Right renal cortex interstitium (tissue), 3 donors: ENCODE data around the gene MMP20. TPM values are rescaled to one million over a fixed set of nuclear protein-coding genes. Genes with fewer than 3 reads are reported as not detected.

ENCODE experiments used
- DNase-seq, 3 donors: peaks; one replicate each; pipeline ENCODE4 v3.0.0-alpha.2; 2013; ENCODE audit warnings: low read depth in 3 of 3, low spot score in 2 of 3
- polyA plus RNA-seq, 3 donors: library from polyadenylated mRNA; unstranded; fragments of 120-200 nt; gene quantifications; one replicate each; pipeline ENCODE4 v1.2.1, GENCODE V29; 2013; ENCODE audit not compliant: insufficient read length in 3 of 3

MMP20 gene
- polyA plus RNA-seq, 3 donors, result not detected

DNA sequence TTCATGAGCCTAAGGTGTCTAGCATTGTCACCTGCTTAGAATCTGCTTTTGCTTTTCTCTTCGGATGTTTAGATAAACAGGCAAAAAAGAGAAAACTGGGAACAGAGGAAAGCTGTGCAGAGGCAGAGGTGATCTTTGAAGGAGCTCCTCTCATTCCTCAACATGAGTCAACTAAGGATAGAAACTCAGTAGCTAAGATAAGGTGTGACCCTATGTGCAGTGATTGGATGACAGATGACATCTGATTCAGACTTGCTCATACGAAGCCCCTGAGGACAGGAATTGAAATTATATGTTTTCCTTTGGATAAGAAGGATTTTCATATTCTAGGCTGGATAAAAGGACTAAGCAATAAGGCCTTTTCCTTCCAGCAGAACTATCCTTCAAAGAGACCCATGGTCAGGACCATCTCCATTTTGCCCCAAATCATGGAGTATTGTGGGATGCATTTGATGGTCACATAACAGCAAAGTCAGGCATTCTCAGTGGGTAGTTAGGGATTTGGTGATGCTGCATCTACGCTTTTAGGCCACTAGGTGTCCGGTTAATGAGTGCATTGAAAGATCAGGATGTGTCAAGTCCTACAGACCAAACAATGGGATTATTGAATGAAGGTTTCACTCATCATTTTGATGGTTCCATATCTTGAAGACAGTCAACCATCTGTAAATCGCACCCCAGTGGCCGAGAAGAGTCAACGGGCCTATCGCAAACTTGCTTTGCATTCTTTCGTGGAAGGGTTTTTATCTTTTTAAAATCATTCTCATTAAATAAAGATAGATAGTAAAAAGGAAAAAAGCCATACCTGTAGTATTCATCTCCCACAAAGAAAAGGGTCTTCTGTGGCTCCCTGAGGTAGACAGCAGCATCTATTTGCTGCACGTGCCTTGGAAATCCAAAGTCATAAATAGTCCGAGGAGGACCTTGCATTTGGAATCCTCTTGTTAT, 32.2 kb downstream of the MMP20 start:
- no peak for DNase-seq

DNA sequence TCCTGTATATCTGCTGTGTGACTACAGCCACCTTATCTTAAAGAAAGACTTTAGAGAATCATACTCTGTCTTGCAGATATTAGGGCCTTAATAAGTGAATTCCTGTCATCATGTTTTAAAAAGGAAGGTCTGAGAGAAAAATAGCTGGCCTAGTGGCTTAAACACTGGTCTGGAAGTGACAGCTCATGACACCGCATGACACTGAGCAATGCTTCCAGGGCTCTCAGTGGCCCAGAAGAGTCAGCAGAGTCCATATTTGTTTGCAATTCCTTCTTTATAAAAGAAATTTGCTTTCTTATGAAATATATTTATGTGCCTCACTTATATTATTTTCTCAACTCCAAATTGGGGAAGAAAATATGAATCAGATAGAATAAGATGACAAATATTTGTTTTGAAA, 33.0 kb downstream of the MMP20 start:
- DNase-seq, result no peak

DNA sequence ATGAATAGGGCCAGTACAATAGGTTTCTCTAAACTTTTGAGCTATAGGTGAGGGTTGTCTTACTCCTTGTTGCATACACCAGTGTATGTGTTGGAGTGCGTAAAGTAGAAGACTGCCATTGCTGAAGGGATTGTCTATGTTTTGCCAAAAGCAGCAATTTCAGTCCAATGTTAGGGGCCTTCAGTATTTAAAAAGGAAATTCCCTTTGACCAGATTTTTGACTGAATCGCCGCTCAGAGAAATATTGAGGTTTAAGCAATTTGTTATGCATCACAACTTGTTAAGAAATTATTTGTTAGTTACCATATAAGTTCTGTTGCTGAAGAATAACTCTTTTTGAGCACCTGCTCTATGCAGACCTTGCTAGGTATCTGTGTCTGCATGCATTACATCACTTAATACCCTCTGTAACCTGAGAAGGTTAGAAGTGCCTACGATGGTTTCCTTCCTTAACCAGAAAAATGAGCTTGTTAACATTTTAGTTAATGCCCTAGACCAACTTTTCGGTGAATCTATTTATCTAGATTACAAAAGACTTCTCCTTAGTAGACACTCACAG, 33.9 kb downstream of the MMP20 start:
- DNase-seq, result no peak

DNA sequence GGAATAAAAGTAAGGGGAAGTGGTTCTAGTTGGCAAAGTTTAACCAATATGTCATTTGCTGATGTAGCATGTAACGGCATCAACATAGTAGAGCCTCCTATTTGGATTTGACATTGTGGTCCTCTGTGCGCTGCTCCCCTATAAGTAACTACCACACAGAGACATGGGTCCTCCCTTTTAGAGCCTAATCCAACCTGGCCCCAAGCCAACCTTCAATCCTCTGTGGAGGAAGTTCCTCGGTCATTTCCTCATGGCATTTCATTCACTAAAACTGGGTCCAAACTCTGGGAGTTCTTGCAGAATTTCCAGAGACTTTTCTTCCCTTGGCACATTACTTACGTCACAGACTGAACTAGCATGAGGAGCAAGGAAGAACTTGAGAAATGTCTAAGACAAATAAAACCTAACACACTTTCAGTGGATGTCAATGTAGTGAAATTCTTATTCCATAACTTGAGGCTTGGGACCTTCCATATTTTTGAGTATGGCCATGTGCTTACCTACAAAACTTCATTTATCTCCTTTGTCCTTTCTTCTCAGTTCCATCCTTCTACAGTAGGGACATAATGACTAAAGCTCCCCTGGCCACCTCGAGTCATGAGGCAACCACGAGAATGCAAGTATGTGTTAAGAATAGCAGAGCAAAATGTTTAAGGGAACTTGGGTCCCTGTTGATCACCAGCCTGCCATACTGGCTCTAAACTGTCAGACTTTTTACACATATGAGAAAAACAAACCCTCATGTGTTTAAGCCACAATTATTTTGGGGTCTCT, 34.7 kb downstream of the MMP20 start:
- DNase-seq, result no peak

- DNase-seq, result no peak
These were observed 36.1 kb downstream of the MMP20 start for GRCh38 chr11:102589047-102589459.

DNA sequence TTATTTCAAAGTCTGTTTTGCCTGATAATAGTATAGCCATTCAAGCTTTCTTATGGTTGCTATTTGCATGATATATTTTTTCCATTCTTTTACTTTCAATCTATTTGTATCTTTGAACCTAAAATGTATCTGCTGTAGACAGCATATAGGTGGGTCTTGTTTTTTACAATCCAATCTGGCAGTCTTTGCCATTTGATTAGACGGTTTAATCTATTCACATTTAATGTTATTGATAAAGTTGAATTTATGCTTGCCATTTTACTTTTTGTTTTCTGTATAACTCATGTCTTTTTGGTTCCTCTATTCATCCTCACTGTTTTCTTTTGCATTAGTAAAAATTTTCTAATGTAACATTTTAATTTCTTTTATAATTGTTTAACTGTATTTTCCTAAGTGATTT, 37.4 kb downstream of the MMP20 start:
- DNase-seq, result no peak

- DNase-seq, result no peak
These were observed 41.8 kb downstream of the MMP20 start for GRCh38 chr11:102583141-102583873.

DNA sequence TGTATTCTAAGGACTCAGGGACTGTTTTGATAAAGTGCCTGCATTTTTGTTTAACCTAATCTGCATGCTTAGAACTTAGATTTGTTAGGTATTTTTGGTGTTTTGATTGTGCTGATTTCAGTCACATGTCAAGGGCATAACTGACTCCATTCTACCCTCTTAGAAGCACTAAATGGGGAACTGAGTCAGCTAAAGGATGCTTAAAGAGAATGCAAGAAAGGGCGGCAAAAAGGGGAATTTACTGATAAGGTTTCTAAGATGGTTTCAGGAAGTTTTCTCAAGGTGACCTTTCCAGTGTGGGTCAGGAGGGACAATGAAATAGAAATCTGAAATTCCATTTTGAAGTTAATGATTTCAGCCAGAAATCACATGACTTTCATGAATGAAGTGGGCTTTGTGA, 43.0 kb downstream of the MMP20 start:
- no peak for DNase-seq

GRCh38 chr11:102581066-102581465, 44.1 kb downstream of the MMP20 start:
- DNase-seq, result no peak

- no peak for DNase-seq
These were observed 44.8 kb downstream of the MMP20 start for GRCh38 chr11:102580185-102580951.

DNA sequence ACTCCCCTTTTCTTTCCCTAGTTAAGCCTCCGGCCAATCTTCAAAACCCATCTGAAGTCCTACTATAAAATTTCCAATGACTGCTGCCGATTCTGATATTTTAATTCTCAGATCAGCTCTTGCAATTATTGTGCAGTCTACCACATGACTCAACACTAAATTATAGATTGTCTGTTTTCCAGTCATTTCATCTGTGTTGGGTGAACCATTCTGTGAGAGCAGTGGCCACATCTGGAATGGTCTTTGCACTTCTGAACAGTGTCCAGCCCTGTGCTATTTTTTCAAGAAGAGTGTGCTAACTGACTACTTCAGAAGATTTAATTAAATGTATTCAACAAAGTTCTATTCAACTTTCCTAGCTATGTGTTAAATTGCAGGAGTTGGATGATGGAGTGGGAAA, 47.4 kb downstream of the MMP20 start:
- DNase-seq, result no peak

GRCh38 chr11:102577182-102577581, 48.0 kb downstream of the MMP20 start:
- no peak for DNase-seq

GRCh38 chr11:102576350-102576749, 48.8 kb downstream of the MMP20 start:
- no peak for DNase-seq

- DNase-seq, result no peak
These were observed 50.1 kb downstream of the MMP20 start for GRCh38 chr11:102575012-102575411.

- no peak for DNase-seq
These were observed 51.3 kb downstream of the MMP20 start for GRCh38 chr11:102573851-102574250.

DNA sequence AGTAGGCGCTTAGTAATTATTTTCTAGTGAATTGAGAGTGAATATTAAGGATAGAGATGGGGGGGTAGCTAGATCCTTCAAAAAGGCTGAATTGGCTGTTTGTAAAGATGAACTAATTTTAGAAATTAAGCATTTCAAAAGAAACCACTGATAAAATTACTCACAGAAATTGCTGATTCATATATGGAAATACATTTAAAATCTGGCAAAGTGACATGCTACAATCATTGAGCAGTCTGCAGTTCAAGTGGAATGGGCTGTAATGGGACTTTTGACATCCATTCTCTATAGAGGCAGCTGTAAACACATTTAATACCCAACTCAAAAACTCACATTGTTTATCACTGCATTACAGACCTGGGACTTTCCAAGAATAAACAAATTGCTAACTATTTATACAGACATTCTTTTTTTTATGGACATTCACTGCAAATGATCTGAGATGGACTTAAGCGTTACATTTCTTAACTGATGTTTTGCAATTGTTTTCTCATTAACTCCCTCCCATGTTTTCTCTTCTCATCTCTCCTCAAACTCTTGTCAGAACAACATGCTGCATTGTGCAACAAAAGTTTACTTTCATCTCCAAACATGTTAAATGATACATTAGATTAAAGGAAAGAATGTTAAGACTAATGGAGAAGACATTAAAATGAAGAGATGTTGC, 52.4 kb downstream of the MMP20 start:
- DNase-seq, result no peak

DNA sequence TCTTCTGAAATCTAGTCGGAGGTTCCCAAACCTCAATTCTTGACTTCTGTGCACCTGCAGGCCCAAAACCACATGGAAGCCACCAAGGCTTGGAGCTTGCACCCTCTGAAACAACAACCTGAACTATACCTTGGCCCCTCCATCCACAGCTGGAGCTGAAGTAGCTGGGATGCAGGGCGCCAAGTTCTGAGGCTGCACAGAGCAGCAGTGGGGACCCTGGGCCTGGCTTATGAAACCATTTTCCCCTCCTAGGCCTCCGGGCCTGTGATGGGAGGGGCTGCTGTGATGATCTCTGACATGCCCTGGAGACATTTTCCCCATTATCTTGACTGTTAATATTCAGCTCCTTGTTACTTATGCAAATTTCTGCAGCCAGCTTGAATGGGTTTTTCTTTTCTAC, 56.3 kb downstream of the MMP20 start:
- no peak for DNase-seq

DNA sequence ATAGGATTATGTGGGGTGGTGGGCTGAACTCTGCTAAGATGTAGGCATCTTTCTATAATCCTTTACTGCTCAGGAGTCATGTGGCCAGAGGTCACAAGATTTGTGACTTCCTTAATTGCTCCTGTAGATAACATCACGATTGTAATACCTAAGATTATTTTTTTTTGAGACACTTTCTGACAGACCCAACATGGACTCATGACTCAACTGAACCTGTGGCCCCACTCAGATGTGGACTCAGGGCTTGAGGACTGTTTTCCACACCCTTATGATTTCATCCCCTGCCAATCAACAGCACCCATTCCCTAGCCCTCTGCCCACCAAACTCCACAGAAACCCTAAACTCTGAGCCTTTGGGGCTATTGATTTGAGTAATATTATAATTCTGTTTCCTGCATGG, 59.0 kb downstream of the MMP20 start:
- DNase-seq, result no peak

DNA sequence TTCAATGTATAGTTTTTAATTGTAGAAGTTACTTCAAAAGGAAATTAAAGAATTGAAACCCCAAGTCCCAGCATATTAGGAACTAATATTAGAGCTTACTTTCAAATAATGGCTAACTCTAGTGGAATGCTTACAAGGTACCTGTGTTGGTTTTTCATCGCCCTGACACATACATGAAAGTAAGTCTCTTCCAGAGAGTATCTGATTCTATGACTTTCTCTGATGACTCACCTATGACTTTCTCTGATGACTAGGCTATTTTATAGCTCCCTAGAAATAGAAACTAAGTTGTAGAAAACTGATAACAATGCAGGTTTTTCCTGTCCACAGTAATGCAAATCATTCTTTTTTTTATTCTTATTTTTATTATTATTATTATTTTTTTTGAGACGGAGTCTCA, 61.0 kb downstream of the MMP20 start:
- DNase-seq, result no peak

- DNase-seq, result no peak
These were observed 63.5 kb downstream of the MMP20 start for GRCh38 chr11:102561636-102562035.
